Measurements from ENCODE around the gene PRDM11.

DNA sequence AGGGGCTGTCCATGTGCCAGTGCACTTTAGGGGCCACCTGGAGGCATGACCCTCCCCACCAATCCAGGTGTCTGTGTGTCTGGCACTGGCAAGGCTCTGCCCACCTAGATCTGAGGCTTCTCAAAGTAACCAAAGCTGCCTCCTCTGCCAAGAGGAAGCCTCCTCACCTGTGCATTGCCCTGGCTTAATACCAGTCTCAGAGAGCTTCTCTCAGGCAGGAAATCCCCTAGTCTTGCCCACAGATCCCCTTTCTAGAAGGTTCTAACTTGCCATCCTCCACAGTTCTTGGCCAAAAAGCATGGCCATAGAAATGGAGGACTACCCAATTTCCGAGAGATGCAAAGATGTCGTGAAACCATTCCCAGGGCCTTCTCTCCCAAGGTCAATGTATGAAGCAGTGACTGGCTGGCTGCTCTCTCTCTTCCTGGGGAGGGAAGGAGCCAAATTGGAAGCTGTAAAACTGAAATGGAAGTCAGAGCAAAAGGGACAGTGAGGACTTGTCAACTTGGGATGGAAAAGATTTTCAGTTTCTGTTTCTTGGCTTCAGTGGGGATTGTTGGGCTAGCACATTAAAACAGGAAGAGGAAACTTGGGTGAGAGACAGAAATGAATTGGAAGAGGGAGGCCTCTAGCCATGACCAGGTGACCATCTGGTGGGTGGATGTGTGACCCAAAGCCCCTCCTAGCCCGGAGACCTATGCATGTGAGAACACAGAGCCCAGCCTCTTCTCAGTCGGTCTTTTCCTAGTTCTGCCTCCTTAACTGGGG, 68.8 kb downstream of the PRDM11 start:
- TF ChIP-seq EZH2 (IDR thresholded peaks at IDR 0.05): no peak
- no peak for TF ChIP-seq POLR2AphosphoS5 (IDR thresholded peaks at IDR 0.05; ENCODE audit: borderline replicate concordance, low read depth, low read length)

Data from SK-N-MC (cell line).